ENCODE data around the gene SAMD4B.
A peak's percentile ranks its signal among the peaks of the same experiment; 100 is the strongest.

The SAMD4B gene

DNA sequence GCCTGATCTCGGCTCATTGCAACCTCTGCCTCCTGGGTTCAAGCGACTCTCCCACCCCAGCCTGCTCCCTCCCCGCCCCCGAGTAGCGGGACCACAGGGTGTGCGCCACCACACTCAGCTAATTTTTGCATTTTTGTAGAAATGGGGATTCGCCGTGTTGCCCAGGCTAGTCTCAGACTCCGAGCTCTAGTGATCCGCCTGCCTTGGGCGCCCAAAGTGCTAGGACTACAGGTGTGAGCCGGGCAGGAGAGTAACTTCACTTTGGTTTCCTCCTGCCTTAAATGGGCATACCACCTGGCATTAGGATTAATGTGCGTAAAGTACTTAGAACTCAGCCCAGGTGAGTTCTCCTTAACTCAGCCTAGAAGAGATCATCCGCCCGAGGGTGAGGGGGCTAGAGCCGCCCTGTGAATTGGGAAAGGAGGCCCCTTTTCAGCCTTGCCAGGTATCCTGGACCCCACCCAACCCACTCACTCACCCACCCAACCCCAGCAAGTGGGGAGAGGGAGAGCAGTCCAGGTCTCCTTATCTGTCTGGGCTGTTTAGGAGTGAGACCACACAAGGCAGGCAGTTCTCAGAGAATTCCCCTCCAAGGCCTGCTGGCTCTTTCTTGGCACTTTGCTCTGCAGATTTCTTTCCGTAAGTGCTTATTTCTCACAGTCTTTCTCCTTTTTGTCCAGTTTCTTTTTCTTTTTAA lies 63.2 kb downstream of the SAMD4B start:
- in situ Hi-C loops (cut with MboI; ENCODE audit: low pct_unique_long_range_greater_than_20kb, low sequenced_read_pairs, unreplicated experiment), result no loop called here
- no peak for TF ChIP-seq CTCF (IDR thresholded peaks at IDR 0.05; ENCODE audit: extremely low read depth, insufficient read depth, missing control alignments)
- DNase-seq (ENCODE audit: low spot score), result no peak

GRCh38 chr19:39405958-39406655 lies 63.9 kb downstream of the SAMD4B start:
- in situ Hi-C loops (cut with MboI; ENCODE audit: low pct_unique_long_range_greater_than_20kb, low sequenced_read_pairs, unreplicated experiment), result no loop called here
- peak; percentile 76 for DNase-seq (ENCODE audit: low spot score)

DNA sequence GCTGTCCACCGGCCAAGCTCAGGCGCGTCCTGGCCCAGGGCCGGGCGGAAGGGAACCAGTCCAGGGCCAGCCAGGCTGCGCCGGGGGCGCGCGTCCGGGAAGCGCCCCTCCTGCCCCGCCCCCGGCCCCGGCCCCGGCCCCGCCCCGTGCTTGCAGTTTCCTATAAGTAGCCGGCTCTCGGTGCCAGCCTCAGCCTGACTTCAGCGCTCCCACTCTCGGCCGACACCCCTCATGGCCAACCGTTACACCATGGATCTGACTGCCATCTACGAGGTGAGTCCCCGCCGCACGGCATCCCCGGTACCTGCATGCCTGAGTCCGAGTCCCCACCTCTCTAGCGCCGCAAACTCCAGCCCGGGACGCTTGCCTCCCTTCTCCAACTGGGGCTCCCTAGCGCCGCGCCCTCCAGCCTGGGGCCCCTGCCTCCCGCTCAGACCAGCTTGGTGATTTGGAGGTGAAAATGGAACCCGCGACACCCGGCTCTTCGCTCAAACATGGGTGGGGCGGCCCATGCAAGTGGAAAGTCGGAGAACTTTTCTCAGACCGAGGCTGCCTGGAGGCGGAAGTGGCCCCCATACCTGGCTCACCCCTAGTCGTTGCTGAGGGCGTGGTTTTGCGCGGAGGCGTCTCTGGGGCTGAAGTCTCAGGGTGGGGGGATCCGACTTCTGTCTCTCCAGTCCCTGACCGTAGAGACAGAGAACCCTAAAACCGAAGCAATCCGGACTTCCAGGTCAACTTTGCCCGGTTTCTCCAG lies 64.6 kb downstream of the SAMD4B start, which contains the start of gene ZFP36:
Gene ZFP36, plus strand, starts transcription at position 192 of the 754 bp plus-strand sequence. Its CDS starts 58 bp downstream, at position 250.
- in situ Hi-C loops (cut with MboI; ENCODE audit: low pct_unique_long_range_greater_than_20kb, low sequenced_read_pairs, unreplicated experiment), result no loop called here
- peak; percentile 90 for DNase-seq (ENCODE audit: low spot score)
- TF ChIP-seq CTCF (IDR thresholded peaks at IDR 0.05; ENCODE audit: extremely low read depth, insufficient read depth, missing control alignments), result peak; percentile 11

More at GRCh38 chr19:39405958-39406655, 63.9 kb downstream of the SAMD4B start:
- no peak for TF ChIP-seq CTCF (IDR thresholded peaks at IDR 0.05; ENCODE audit: extremely low read depth, insufficient read depth, missing control alignments)

- no peak for DNase-seq (ENCODE audit: low spot score)
- in situ Hi-C loops (cut with MboI; ENCODE audit: low pct_unique_long_range_greater_than_20kb, low sequenced_read_pairs, unreplicated experiment), result no loop called here
- no peak for TF ChIP-seq CTCF (IDR thresholded peaks at IDR 0.05; ENCODE audit: extremely low read depth, insufficient read depth, missing control alignments)
These were observed 65.1 kb downstream of the SAMD4B start for GRCh38 chr19:39407410-39407659.

DNA sequence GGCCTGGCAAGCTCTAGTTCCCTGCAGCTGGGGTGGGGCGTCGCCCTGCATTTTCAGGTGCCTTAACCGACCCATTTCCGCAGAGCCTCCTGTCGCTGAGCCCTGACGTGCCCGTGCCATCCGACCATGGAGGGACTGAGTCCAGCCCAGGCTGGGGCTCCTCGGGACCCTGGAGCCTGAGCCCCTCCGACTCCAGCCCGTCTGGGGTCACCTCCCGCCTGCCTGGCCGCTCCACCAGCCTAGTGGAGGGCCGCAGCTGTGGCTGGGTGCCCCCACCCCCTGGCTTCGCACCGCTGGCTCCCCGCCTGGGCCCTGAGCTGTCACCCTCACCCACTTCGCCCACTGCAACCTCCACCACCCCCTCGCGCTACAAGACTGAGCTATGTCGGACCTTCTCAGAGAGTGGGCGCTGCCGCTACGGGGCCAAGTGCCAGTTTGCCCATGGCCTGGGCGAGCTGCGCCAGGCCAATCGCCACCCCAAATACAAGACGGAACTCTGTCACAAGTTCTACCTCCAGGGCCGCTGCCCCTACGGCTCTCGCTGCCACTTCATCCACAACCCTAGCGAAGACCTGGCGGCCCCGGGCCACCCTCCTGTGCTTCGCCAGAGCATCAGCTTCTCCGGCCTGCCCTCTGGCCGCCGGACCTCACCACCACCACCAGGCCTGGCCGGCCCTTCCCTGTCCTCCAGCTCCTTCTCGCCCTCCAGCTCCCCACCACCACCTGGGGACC lies 65.6 kb downstream of the SAMD4B start:
- no peak for DNase-seq (ENCODE audit: low spot score)
- TF ChIP-seq CTCF (IDR thresholded peaks at IDR 0.05; ENCODE audit: extremely low read depth, insufficient read depth, missing control alignments), result no peak
- in situ Hi-C loops (cut with MboI; ENCODE audit: low pct_unique_long_range_greater_than_20kb, low sequenced_read_pairs, unreplicated experiment), result no loop called here

Data from GM13977 (cell line).